HCT116 (cell line): ENCODE data around the gene SARM1.

Source experiments
- EZH2 ChIP-seq: fragments of 200-600 bp; sonication (generic); IDR thresholded peaks from 2 replicates; pipeline ENCODE4 v1.6.1; 2017; ENCODE audit warnings: antibody characterized with exemption, mixed run types
- POLR2A ChIP-seq: IDR thresholded peaks from 2 replicates; pipeline ENCODE4 v1.7.0; 2011; ENCODE audit warnings: borderline replicate concordance; ENCODE audit not compliant: insufficient read depth, insufficient read length; ENCODE audit errors: extremely low read depth
- POLR2AphosphoS5 ChIP-seq: IDR thresholded peaks from 2 replicates; pipeline ENCODE4 v1.6.1; 2011; ENCODE audit warnings: mild to moderate bottlenecking, low read depth, low read length, moderate library complexity
- TF ChIP-seq, protein P1 (sequence below): IDR thresholded peaks from 2 replicates; pipeline ENCODE4 v1.6.1; 2012

DNA sequence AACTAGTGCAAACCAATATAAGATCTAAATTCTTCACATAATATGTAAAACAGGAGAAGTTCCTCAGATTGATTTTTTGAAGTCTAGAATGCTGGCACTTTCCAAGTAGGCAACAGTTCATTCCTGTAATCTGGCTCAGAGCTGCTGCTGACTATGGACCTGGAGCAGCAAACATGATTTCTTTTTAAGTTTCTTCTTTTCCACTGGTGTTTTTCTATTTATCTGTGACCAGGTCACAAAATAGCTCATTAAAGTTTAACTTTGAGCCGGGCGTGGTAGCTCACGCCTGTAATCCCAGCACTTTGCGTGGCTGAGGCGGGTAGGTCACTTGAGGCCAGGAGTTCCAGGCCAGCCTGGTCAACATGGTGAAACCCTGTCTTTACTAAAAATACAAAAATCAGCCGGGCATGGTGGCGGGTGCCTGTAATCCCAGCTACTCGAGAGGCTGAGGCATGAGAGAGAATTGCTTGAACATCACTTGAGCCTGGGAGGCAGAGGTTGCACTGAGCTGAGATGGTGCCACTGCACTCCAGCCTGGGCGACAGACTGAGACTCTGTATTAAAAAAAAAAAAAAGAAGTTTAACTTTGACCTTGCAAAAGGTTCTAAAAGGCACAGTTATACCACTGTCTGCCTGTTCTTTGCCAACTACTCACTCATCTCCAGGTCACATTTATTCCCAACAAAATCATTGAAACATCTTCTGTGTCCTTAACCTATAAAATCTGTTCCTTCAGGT is 72.6 kb downstream of the SARM1 start:
- TF ChIP-seq POLR2AphosphoS5 = no peak
- no peak for TF ChIP-seq EZH2
- no peak for TF ChIP-seq POLR2A
- TF ChIP-seq, protein P1, sequence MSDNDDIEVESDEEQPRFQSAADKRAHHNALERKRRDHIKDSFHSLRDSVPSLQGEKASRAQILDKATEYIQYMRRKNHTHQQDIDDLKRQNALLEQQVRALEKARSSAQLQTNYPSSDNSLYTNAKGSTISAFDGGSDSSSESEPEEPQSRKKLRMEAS = no peak
